Measurements from ENCODE around the gene HYAL3.

HYAL3 gene

GRCh38 chr3:50298836-50299637 lies at the start of gene HYAL3, which contains the start of gene NAA80:
Gene HYAL3, minus strand, starts transcription at chr3:50299405. Its CDS starts 3,803 bp downstream, at chr3:50295602.
Gene NAA80, minus strand, starts transcription at chr3:50299405. Its CDS starts 1,942 bp downstream, at chr3:50297463.
- peak within 1 kb of the TSS; percentile 96 for H3K27ac ChIP-seq

GRCh38 chr3:50347187-50347813 lies 48.1 kb upstream of the HYAL3 start:
- peak overlapping the region; percentile 26; the same call in 1 of the 2 replicates for H3K27ac ChIP-seq

More at GRCh38 chr3:50298836-50299637, at the start of gene HYAL3, which contains the start of gene NAA80:
- TF ChIP-seq CTCF (IDR thresholded peaks at IDR 0.05) (peak; percentile 58), ZFX (IDR thresholded peaks at IDR 0.05; ENCODE audit: borderline replicate concordance) (no peak)

GRCh38 chr3:50345586-50346234 lies 46.5 kb upstream of the HYAL3 start, which contains the start of gene ZMYND10:
Gene ZMYND10, minus strand, starts transcription at chr3:50345732. Its CDS starts 153 bp downstream, at chr3:50345579.
- H3K27ac ChIP-seq, result peak within 1 kb of the TSS; percentile 74
- TF ChIP-seq CTCF (IDR thresholded peaks at IDR 0.05), result no peak
- no peak for TF ChIP-seq ZFX (IDR thresholded peaks at IDR 0.05; ENCODE audit: borderline replicate concordance)

More at GRCh38 chr3:50347187-50347813, 48.1 kb upstream of the HYAL3 start:
- TF ChIP-seq ZFX (IDR thresholded peaks at IDR 0.05; ENCODE audit: borderline replicate concordance) (no peak), CTCF (IDR thresholded peaks at IDR 0.05) (peak; percentile 84)

- H3K27ac ChIP-seq, result no peak overlapping the region; the same call in 1 of the 2 replicates
- no peak for TF ChIP-seq ZFX (IDR thresholded peaks at IDR 0.05; ENCODE audit: borderline replicate concordance)
- TF ChIP-seq CTCF (IDR thresholded peaks at IDR 0.05), result no peak
Measured at GRCh38 chr3:50345008-50345407, 45.8 kb upstream of the HYAL3 start.

- no peak for TF ChIP-seq ZFX (IDR thresholded peaks at IDR 0.05; ENCODE audit: borderline replicate concordance)
- no peak for TF ChIP-seq CTCF (IDR thresholded peaks at IDR 0.05)
- H3K27ac ChIP-seq, result no peak overlapping the region
Measured at GRCh38 chr3:50342813-50343633, 43.8 kb upstream of the HYAL3 start.

GRCh38 chr3:50341996-50342650 lies 42.9 kb upstream of the HYAL3 start:
- TF ChIP-seq CTCF (IDR thresholded peaks at IDR 0.05) (no peak), ZFX (IDR thresholded peaks at IDR 0.05; ENCODE audit: borderline replicate concordance) (no peak)
- no peak overlapping the region for H3K27ac ChIP-seq
